Omental fat pad (tissue), 4 donors: Measurements from ENCODE around the gene ANKS1B. TPM values are rescaled to one million over a fixed set of nuclear protein-coding genes. Genes with fewer than 3 reads are reported as not detected.

Experiments
- ATAC-seq: fragments of 150-250 bp; one replicate; pipeline ENCODE4 v1.9.1; 2016; ENCODE audit warnings: mild to moderate bottlenecking, moderate library complexity; ENCODE audit not compliant: low FRiP score
- DNase-seq: peaks from one replicate; pipeline ENCODE4 v3.0.0-alpha.2; 2019; ENCODE audit warnings: low spot score
- CTCF ChIP-seq, 3 donors: fragments of 450-650 bp; IDR thresholded peaks; one replicate each; pipeline ENCODE4 v1.5.1; 2016 to 2017; ENCODE audit warnings: antibody characterized with exemption in 3 of 3, mild to moderate bottlenecking in 3 of 3, moderate library complexity in 2 of 3
- total RNA-seq, 4 donors: library from RNA; depleted of rRNA; stranded (reverse); fragments of >200 nt; gene quantifications; one replicate each; pipeline ENCODE4 v1.1.0, GENCODE V29; 2016

The ANKS1B gene
- total RNA-seq, 4 donors from 2014 or later, result 5.5 to 26.4 (median 7.6) TPM

- ATAC-seq, result no peak
- DNase-seq, result no peak
- no peak for TF ChIP-seq CTCF (IDR thresholded peaks at IDR 0.05)
These were observed 364.6 kb downstream of the ANKS1B start for GRCh38 chr12:99620159-99620479.

DNA sequence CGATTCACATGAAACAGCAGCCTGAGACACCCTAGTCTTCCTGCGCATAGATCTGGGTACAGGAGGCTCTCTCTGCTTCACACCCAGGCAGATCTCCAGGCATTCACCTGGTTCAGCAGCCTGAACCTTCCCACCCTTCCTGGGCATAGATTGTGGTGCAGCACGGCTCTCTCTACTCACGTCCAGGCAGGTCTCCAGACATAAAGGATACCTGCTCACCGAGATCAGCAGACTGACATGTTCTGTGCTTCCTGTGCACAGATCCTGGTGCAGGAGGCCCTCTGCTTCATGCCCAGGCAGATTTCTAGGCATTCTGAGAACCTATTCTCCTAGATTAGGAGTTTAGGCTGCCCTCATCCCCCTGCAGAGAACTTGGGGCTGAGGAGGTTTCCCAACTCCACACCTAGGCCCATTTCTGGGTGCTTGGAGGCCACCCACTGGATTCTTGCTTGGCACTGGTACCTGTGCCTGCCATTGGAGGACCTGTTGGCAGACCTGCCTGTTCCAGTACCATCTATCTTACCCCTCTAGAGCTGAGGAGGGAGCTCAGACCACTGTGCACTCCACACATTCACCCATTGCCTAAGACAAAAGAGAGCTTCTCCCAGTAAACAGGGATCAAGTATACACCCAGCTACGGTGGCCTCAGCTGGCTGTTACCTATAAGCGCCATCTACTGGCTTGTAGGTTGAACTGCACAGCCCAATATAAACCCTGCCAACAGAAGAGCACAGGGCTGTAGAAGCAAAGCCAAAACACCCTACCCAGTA, 365.2 kb downstream of the ANKS1B start:
- DNase-seq, result no peak
- no peak for TF ChIP-seq CTCF (IDR thresholded peaks at IDR 0.05)
- ATAC-seq, result no peak

- no peak for ATAC-seq
- no peak for TF ChIP-seq CTCF (IDR thresholded peaks at IDR 0.05)
- no peak for DNase-seq
These were observed 366.1 kb downstream of the ANKS1B start for GRCh38 chr12:99618657-99619056.

DNA sequence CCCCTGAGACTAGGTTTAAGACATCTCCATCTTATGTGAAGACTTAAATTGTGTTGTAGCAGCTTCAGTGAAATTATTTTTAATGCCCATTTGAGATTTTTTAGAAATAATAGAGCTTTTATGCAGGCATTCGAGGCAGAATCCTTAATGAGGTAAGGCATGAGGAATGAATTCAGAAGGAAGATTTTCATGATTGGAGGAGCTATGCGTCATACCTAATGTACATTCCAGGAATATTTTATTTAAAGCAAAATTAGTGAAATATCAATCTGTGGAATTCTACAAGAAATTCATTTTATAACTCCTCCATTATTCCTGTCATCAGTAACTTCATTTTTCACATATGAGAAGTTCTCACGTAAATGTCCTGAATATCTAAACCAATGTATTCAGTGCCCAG, 373.1 kb downstream of the ANKS1B start:
- no peak for DNase-seq
- TF ChIP-seq CTCF (IDR thresholded peaks at IDR 0.05), result no peak
- no peak for ATAC-seq

DNA sequence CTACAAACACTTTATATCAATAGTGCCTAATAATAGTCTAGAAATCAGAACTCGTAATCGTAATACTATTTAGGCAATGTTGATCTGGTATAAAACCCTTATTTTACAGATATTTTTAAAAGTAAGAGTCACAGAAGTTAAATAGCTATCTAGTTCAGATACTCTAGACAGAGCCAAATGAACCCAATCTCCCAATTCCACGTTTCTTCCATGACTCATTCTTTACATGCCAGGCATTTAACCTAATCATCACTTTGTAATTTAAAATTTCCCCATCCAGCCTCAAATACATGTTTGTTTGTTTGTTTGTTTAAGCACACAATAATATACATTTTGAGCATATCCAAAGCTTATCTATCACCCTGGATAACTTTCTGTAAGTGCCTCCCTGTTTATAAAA, 373.6 kb downstream of the ANKS1B start:
- no peak for ATAC-seq
- TF ChIP-seq CTCF (IDR thresholded peaks at IDR 0.05), result no peak
- no peak for DNase-seq

GRCh38 chr12:99609455-99610181, 375.1 kb downstream of the ANKS1B start:
- DNase-seq (no peak), ATAC-seq (no peak)
- TF ChIP-seq CTCF (IDR thresholded peaks at IDR 0.05), result no peak

- ATAC-seq, result no peak
These were observed 384.3 kb downstream of the ANKS1B start for GRCh38 chr12:99600388-99600787.

More at GRCh38 chr12:99600388-99600787, 384.3 kb downstream of the ANKS1B start:
- no peak for TF ChIP-seq CTCF (IDR thresholded peaks at IDR 0.05)
- DNase-seq, result no peak
